A673 (cell line): ENCODE results near the gene EFCAB9. TPM values are rescaled to one million over a fixed set of nuclear protein-coding genes. Genes with fewer than 3 reads are reported as not detected.

Experiments
- BruUV-seq: library from RNA; stranded (reverse); fragments of 400-500 nt; replicated peaks from 2 replicates; lab custom pipeline; 2021; lab: Mats Ljungman, UMichigan
- CTCF ChIA-PET: fragments of 300-600 bp; sonication (Branson Sonifier 250); formaldehyde crosslinking; loops from one replicate; lab custom pipeline; 2022; ENCODE audit warnings: antibody characterized with exemption; lab: Charles Lee
- POLR2A ChIA-PET: fragments of 300-600 bp; sonication (Branson Sonifier 250); formaldehyde crosslinking; loops from one replicate; lab custom pipeline; 2022; ENCODE audit warnings: antibody characterized with exemption; ENCODE audit not compliant: low non-redundant PET; lab: Charles Lee
- DNase-seq: peaks from one replicate; pipeline ENCODE4 v3.0.0-alpha.2; 2015; ENCODE audit warnings: low spot score
- H3K27ac ChIP-seq: fragments of 200-600 bp; sonication (generic); 2 replicates; pipeline ENCODE4 v1.5.1; 2016; ENCODE audit warnings: mixed run types, low read depth, mild to moderate bottlenecking, mixed read lengths, antibody characterized with exemption, low read length; ENCODE audit not compliant: poor library complexity, severe bottlenecking
- H3K27me3 ChIP-seq: fragments of 200-600 bp; sonication (generic); replicated peaks from 2 replicates; pipeline ENCODE4 v1.6.1; 2017; ENCODE audit warnings: mixed run types, low read depth, mild to moderate bottlenecking, mixed read lengths, antibody characterized with exemption, low read length; ENCODE audit not compliant: insufficient read depth, poor library complexity
- H3K36me3 ChIP-seq: fragments of 200-600 bp; sonication (generic); 2 replicates; pipeline ENCODE4 v1.6.1; 2016; ENCODE audit warnings: mixed run types, mild to moderate bottlenecking, mixed read lengths, antibody characterized with exemption, low read length; ENCODE audit not compliant: insufficient read depth, poor library complexity, severe bottlenecking
- H3K4me1 ChIP-seq: fragments of 200-600 bp; sonication (generic); 2 replicates; pipeline ENCODE4 v1.6.1; 2017; ENCODE audit warnings: mixed run types, mild to moderate bottlenecking, mixed read lengths, antibody characterized with exemption, low read length; ENCODE audit not compliant: insufficient read depth, poor library complexity, severe bottlenecking
- H3K4me3 ChIP-seq: fragments of 200-600 bp; sonication (generic); 2 replicates; pipeline ENCODE4 v1.5.1; 2016; ENCODE audit warnings: low read depth, mixed run types, mild to moderate bottlenecking, mixed read lengths, low read length; ENCODE audit not compliant: poor library complexity, severe bottlenecking
- H3K9me3 ChIP-seq: fragments of 200-600 bp; sonication (generic); 2 replicates; pipeline ENCODE4 v1.6.1; 2016; ENCODE audit warnings: mixed run types, low read depth, mild to moderate bottlenecking, mixed read lengths, antibody characterized with exemption, low read length; ENCODE audit not compliant: poor library complexity, severe bottlenecking
- EZH2 ChIP-seq: fragments of 200-600 bp; sonication (generic); IDR thresholded peaks from 2 replicates; pipeline ENCODE4 v1.6.1; 2017; ENCODE audit warnings: borderline replicate concordance, low read depth, mild to moderate bottlenecking, mixed read lengths, antibody characterized with exemption, low read length; ENCODE audit not compliant: poor library complexity, severe bottlenecking
- intact Hi-C: fragments of 100-400 bp; cut with micrococcal nuclease; formaldehyde crosslinking; loops from one replicate; pipeline ENCODE4 v1.10.0; 2022; ENCODE audit not compliant: unreplicated experiment
- total RNA-seq: library from RNA; stranded (reverse); gene quantifications from 2 replicates; pipeline ENCODE4 v1.2.3, GENCODE V29; 2021
- TF ChIP-seq, protein P1 (sequence below): fragments of 300-800, 200-600 bp; sonication (generic); conservative IDR thresholded peaks from 2 replicates; pipeline ENCODE4 v1.5.1; 2017; ENCODE audit warnings: low read depth, mild to moderate bottlenecking, antibody characterized with exemption, low read length, moderate library complexity, mixed read lengths

The EFCAB9 gene
- total RNA-seq, 1 experiment from 2014 or later = not detected

- Histone ChIP-seq H3K27me3 (no peaks in the 10 kb centered on the region), H3K4me3 (no peak overlapping the region), H3K36me3 (no peaks in the 10 kb centered on the region), H3K27ac (no peak overlapping the region), H3K9me3 (no peaks in the 10 kb centered on the region), H3K4me1 (no peaks in the 10 kb centered on the region)
- TF ChIP-seq, protein P1, sequence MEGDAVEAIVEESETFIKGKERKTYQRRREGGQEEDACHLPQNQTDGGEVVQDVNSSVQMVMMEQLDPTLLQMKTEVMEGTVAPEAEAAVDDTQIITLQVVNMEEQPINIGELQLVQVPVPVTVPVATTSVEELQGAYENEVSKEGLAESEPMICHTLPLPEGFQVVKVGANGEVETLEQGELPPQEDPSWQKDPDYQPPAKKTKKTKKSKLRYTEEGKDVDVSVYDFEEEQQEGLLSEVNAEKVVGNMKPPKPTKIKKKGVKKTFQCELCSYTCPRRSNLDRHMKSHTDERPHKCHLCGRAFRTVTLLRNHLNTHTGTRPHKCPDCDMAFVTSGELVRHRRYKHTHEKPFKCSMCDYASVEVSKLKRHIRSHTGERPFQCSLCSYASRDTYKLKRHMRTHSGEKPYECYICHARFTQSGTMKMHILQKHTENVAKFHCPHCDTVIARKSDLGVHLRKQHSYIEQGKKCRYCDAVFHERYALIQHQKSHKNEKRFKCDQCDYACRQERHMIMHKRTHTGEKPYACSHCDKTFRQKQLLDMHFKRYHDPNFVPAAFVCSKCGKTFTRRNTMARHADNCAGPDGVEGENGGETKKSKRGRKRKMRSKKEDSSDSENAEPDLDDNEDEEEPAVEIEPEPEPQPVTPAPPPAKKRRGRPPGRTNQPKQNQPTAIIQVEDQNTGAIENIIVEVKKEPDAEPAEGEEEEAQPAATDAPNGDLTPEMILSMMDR = no peak
- no peak for TF ChIP-seq EZH2
- DNase-seq = no peak
- ChIA-PET POLR2A (no interaction called here), CTCF (no interaction called here)
- intact Hi-C loops = no loop called here
- BruUV-seq = no TSS peak
Measured at GRCh38 chr5:172162323-172162986, 31.5 kb upstream of the EFCAB9 start.

DNA sequence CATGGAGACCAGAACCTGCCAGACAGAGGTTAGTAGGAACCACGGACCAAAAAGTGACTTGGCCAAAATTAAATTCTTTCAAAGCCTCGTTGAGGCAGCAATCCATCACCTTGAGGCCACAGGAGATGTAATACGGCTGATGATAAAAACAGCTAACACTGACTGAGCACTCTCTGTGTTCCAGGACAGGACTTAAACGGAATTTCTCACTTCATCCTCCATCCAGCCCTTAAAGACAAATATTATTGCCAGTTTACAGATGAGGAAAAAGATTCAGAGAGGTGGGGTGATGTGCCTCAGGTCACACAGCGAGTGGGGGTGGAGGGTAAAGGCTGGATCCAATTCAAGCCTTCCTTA lies 31.0 kb upstream of the EFCAB9 start:
- TF ChIP-seq EZH2 = no peak
- TF ChIP-seq, protein P1 = no peak
- H3K27me3 ChIP-seq = no peaks in the 10 kb centered on the region
- H3K4me3 ChIP-seq = no peak overlapping the region
- intact Hi-C loops = no loop called here
- ChIA-PET CTCF (no interaction called here), POLR2A (no interaction called here)
- no TSS peak for BruUV-seq
- no peaks in the 10 kb centered on the region for H3K36me3 ChIP-seq
- H3K9me3 ChIP-seq = no peaks in the 10 kb centered on the region
- no peak for DNase-seq
- no peak overlapping the region for H3K27ac ChIP-seq
- H3K4me1 ChIP-seq = no peaks in the 10 kb centered on the region

DNA sequence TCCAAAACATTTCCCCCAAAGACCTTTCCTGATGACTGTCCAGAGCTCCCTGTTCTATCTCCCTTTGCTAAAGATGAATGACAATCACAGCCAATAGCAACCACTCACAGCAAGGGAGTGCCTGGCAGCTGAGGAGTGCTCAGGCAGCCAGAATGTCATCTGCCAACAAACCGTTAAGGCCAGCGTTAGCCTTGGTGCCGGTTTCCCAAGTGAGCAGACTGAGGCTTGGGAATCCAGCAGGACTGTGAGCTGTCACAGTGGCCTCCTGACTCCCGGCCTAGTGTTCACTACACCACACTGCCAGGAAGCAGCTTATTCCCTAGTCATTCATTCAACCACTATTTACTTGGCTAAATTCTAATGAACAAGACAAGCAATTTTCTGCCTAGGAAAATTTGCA lies 30.6 kb upstream of the EFCAB9 start:
- BruUV-seq = no TSS peak
- no peaks in the 10 kb centered on the region for H3K9me3 ChIP-seq
- H3K4me3 ChIP-seq = no peak overlapping the region
- no peak for DNase-seq
- intact Hi-C loops = no loop called here
- no peaks in the 10 kb centered on the region for H3K27me3 ChIP-seq
- POLR2A ChIA-PET = no interaction called here
- no peaks in the 10 kb centered on the region for H3K36me3 ChIP-seq
- H3K27ac ChIP-seq = no peak overlapping the region
- CTCF ChIA-PET = no interaction called here
- H3K4me1 ChIP-seq = no peaks in the 10 kb centered on the region
- TF ChIP-seq EZH2 = no peak
- TF ChIP-seq, protein P1 = no peak
